Gastrocnemius medialis (tissue), 4 donors: ENCODE data around the gene UBE2M.

Experiments used
- POLR2A ChIP-seq, 2 donors: fragments of 450-650 bp; IDR thresholded peaks; one replicate each; pipeline ENCODE4 v1.6.1; 2017; ENCODE audit warnings: antibody characterized with exemption in 2 of 2, mild to moderate bottlenecking in 2 of 2, moderate library complexity in 2 of 2
- TF ChIP-seq, protein P1 (sequence below), 5 experiments: fragments of 450-650 bp in 3 of 5; fragments of 200-600 bp in 2 of 5; sonication (generic) in 2 of 5; IDR thresholded peaks in 4 of 5; conservative IDR thresholded peaks in 1 of 5; 1 replicate in 4 of 5; 2 replicates in 1 of 5; pipeline ENCODE4 v1.5.1; 2016 to 2019; ENCODE audit warnings: antibody characterized with exemption in 5 of 5, mild to moderate bottlenecking in 3 of 5, moderate library complexity in 3 of 5

DNA sequence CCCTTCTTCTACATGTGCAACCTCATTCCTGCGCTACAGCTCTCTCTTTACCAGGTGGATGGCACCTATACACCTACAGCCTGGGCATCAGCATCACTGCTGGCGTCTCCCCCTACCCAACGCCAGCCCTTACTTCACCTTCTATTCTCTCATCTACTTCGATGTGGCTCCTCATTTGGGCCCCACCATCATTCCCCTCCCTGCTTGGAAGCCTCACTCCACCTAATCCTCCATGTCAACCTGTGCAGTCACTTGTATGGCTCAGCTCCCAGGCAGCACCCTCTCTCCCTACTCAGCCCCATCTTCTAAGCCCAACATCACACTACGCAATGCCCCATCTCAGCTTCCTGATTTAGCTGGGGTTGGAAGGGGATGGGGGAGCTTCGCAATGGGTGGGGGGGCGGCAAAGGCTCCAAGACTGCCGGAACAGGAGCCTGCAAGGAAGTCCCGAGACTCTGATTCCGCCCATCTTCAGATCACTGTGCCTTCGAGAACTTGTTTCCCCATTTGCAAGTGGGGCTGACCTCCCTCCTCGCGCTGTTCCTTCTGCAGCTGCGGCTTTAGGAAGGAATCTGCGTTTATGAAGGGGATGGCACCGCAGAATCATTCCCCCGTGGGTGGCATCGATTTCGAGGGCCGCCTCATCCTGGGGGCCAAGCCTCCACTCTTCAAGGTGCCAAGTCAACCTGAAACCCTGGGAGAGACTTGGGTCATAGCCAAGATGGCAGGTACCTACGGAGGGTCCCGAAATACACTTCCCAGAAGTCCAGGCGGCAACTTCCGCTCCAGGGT, 13.8 kb upstream of the UBE2M start:
- TF ChIP-seq, protein P1, sequence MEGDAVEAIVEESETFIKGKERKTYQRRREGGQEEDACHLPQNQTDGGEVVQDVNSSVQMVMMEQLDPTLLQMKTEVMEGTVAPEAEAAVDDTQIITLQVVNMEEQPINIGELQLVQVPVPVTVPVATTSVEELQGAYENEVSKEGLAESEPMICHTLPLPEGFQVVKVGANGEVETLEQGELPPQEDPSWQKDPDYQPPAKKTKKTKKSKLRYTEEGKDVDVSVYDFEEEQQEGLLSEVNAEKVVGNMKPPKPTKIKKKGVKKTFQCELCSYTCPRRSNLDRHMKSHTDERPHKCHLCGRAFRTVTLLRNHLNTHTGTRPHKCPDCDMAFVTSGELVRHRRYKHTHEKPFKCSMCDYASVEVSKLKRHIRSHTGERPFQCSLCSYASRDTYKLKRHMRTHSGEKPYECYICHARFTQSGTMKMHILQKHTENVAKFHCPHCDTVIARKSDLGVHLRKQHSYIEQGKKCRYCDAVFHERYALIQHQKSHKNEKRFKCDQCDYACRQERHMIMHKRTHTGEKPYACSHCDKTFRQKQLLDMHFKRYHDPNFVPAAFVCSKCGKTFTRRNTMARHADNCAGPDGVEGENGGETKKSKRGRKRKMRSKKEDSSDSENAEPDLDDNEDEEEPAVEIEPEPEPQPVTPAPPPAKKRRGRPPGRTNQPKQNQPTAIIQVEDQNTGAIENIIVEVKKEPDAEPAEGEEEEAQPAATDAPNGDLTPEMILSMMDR (IDR thresholded peaks at IDR 0.05 in 4 of 5, conservative IDR thresholded peaks at IDR 0.05 in 1 of 5) = no peak
- TF ChIP-seq POLR2A (IDR thresholded peaks at IDR 0.05) = no peak
